ENCODE data around the gene HMGCL. TPM values are rescaled to one million over a fixed set of nuclear protein-coding genes. Genes with fewer than 3 reads are reported as not detected.
A peak's percentile ranks its signal among the peaks of the same experiment; 100 is the strongest.

HMGCL gene
- total and polyA plus RNA-seq, 2 donors (not counting 1 experiment from before 2014, with no cell fraction given): 41.3 to 74.6 TPM

DNA sequence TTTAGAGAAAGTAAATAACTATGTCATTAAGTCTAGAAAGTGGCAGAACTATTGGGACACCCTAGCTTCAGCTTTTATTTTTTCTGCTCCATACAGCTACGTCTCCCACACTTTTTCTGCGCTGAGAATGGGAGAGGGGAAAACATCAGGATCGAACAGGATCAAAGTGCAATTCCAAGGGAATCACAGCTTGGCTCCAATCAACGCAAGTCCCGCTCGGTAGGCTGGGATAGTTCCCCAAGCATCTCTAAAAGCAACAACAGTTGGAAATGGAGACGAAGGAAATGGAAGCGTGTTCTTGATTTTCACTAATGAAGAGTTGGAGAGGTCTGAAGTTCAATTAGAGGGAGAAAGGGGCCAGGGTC lies 536 bp downstream of the HMGCL start:
- peaks cover 11% of the 10 kb centered on the region for H3K79me2 ChIP-seq (ENCODE audit: control insufficient read depth, insufficient read depth, low read length)
- H3K4me1 ChIP-seq (ENCODE audit: control insufficient read depth, extremely low read depth, insufficient read depth, low read length): peaks cover 4% of the 10 kb centered on the region
- H3K9me3 ChIP-seq (ENCODE audit: control insufficient read depth, insufficient read depth, low read depth, low read length): no peaks in the 10 kb centered on the region
- no peaks in the 10 kb centered on the region for H4K20me1 ChIP-seq (ENCODE audit: control insufficient read depth, extremely low read depth, insufficient read depth, low read length)
- H3K4me3 ChIP-seq (replicated peaks in 1 of 4; ENCODE audit: control extremely low read depth in 1 of 4, insufficient read depth in 1 of 4, low read depth in 3 of 4, low read length in 4 of 4): peak overlapping the region; percentile 97 to 99 (median 98)
- H3K9ac ChIP-seq (ENCODE audit: insufficient read depth, low read length): peak overlapping the region; percentile 99
- TF ChIP-seq EZH2 (IDR thresholded peaks at IDR 0.05; ENCODE audit: low read length, missing control alignments): no peak
- TF ChIP-seq, protein P1, sequence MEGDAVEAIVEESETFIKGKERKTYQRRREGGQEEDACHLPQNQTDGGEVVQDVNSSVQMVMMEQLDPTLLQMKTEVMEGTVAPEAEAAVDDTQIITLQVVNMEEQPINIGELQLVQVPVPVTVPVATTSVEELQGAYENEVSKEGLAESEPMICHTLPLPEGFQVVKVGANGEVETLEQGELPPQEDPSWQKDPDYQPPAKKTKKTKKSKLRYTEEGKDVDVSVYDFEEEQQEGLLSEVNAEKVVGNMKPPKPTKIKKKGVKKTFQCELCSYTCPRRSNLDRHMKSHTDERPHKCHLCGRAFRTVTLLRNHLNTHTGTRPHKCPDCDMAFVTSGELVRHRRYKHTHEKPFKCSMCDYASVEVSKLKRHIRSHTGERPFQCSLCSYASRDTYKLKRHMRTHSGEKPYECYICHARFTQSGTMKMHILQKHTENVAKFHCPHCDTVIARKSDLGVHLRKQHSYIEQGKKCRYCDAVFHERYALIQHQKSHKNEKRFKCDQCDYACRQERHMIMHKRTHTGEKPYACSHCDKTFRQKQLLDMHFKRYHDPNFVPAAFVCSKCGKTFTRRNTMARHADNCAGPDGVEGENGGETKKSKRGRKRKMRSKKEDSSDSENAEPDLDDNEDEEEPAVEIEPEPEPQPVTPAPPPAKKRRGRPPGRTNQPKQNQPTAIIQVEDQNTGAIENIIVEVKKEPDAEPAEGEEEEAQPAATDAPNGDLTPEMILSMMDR (conservative IDR thresholded peaks at IDR 0.05 in 1 of 2, IDR thresholded peaks at IDR 0.05 in 1 of 2; ENCODE audit: low read depth in 1 of 2, low read length in 2 of 2): no peak
- no peaks in the 10 kb centered on the region for H3K36me3 ChIP-seq (ENCODE audit: control insufficient read depth, insufficient read depth, low read length)
- H3K27ac ChIP-seq (ENCODE audit: insufficient read depth, low read length): peak overlapping the region; percentile 98
- no peaks in the 10 kb centered on the region for H3K27me3 ChIP-seq (ENCODE audit: control insufficient read depth, insufficient read depth, low read length)
- H3K4me2 ChIP-seq (ENCODE audit: extremely low read depth, insufficient read depth, low read length): peak overlapping the region; percentile 97
- DNase-seq (ENCODE audit: low read depth in 2 of 2): peak in 1 of 2 donors; percentile 6
- H2AFZ ChIP-seq (ENCODE audit: low read length): peak overlapping the region; percentile 83

DNA sequence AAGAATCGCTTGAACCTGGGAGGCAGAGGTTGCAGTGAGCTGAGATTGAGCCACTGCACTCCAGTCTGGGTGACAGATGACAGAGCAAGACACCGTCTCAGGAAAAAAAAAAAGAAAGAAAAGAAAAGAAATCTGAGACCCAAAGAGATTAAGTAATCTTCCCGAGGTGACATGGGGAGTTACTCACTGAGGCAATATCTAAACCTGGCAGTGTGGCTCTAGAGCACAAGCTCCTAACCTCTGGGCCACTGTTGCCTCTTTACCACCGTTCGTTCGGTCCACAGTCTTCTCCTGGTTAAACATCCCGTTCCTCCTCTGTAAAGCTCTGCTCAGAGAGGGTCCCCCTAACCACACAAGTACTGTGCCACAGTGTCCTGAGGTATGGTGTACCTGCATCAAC lies 1.5 kb downstream of the HMGCL start:
- Histone ChIP-seq H3K27me3 (ENCODE audit: control insufficient read depth, insufficient read depth, low read length) (no peaks in the 10 kb centered on the region), H4K20me1 (ENCODE audit: control insufficient read depth, extremely low read depth, insufficient read depth, low read length) (no peaks in the 10 kb centered on the region), H3K4me1 (ENCODE audit: control insufficient read depth, extremely low read depth, insufficient read depth, low read length) (peaks cover 4% of the 10 kb centered on the region), H3K9ac (ENCODE audit: insufficient read depth, low read length) (no peak overlapping the region), H3K79me2 (ENCODE audit: control insufficient read depth, insufficient read depth, low read length) (peaks cover 11% of the 10 kb centered on the region), H3K27ac (ENCODE audit: insufficient read depth, low read length) (no peak overlapping the region), H3K4me3 (replicated peaks in 1 of 4; ENCODE audit: control extremely low read depth in 1 of 4, insufficient read depth in 1 of 4, low read depth in 3 of 4, low read length in 4 of 4) (peak overlapping the region; percentile 97 to 99 (median 98)), H3K9me3 (ENCODE audit: control insufficient read depth, insufficient read depth, low read depth, low read length) (no peaks in the 10 kb centered on the region), H3K36me3 (ENCODE audit: control insufficient read depth, insufficient read depth, low read length) (no peaks in the 10 kb centered on the region), H2AFZ (ENCODE audit: low read length) (no peak overlapping the region), H3K4me2 (ENCODE audit: extremely low read depth, insufficient read depth, low read length) (peak overlapping the region; percentile 97)
- TF ChIP-seq EZH2 (IDR thresholded peaks at IDR 0.05; ENCODE audit: low read length, missing control alignments): no peak
- TF ChIP-seq, protein P1 (conservative IDR thresholded peaks at IDR 0.05 in 1 of 2, IDR thresholded peaks at IDR 0.05 in 1 of 2; ENCODE audit: low read depth in 1 of 2, low read length in 2 of 2): no peak
- DNase-seq (ENCODE audit: low read depth in 2 of 2): no peak

DNA sequence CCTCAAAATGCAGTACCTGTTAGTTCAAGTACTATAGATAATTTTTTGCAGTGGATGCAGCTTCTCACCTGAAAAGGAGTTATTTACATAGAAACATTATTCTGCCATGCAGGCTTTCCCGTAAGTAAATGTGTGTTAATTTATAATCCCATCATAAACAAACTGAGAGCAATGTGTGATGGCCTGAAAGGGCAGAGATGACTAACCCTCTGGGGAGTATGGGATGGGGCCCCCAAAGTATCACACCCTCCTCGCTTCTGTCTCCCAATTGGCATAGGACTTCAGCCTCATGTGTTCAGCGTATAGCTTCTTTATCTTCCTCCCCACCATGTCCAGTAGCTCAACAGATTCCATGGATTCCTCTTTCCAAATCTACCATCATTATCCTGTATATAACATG lies 7.6 kb downstream of the HMGCL start:
- Histone ChIP-seq H3K79me2 (ENCODE audit: control insufficient read depth, insufficient read depth, low read length) (no peaks in the 10 kb centered on the region), H4K20me1 (ENCODE audit: control insufficient read depth, extremely low read depth, insufficient read depth, low read length) (no peaks in the 10 kb centered on the region), H3K4me2 (ENCODE audit: extremely low read depth, insufficient read depth, low read length) (no peak overlapping the region), H3K4me1 (ENCODE audit: control insufficient read depth, extremely low read depth, insufficient read depth, low read length) (no peaks in the 10 kb centered on the region), H3K27me3 (ENCODE audit: control insufficient read depth, insufficient read depth, low read length) (no peaks in the 10 kb centered on the region), H3K36me3 (ENCODE audit: control insufficient read depth, insufficient read depth, low read length) (peaks cover 8% of the 10 kb centered on the region), H3K4me3 (replicated peaks in 1 of 4; ENCODE audit: control extremely low read depth in 1 of 4, insufficient read depth in 1 of 4, low read depth in 3 of 4, low read length in 4 of 4) (no peak overlapping the region), H3K9ac (ENCODE audit: insufficient read depth, low read length) (no peak overlapping the region), H2AFZ (ENCODE audit: low read length) (no peak overlapping the region), H3K27ac (ENCODE audit: insufficient read depth, low read length) (no peak overlapping the region), H3K9me3 (ENCODE audit: control insufficient read depth, insufficient read depth, low read depth, low read length) (no peaks in the 10 kb centered on the region)
- no peak for DNase-seq (ENCODE audit: low read depth in 2 of 2)
- TF ChIP-seq EZH2 (IDR thresholded peaks at IDR 0.05; ENCODE audit: low read length, missing control alignments): no peak
- TF ChIP-seq, protein P1 (conservative IDR thresholded peaks at IDR 0.05 in 1 of 2, IDR thresholded peaks at IDR 0.05 in 1 of 2; ENCODE audit: low read depth in 1 of 2, low read length in 2 of 2): no peak

All from fibroblast of lung (primary cell).